22Rv1 (cell line): Measurements from ENCODE around the gene FBN2.

Experiments
- ZFX ChIP-seq: fragments of 450-650 bp; IDR thresholded peaks from 2 replicates; pipeline ENCODE4 v1.6.1; 2017; ENCODE audit warnings: antibody characterized with exemption, borderline replicate concordance
- TF ChIP-seq, protein P1 (sequence below): fragments of 450-650 bp; IDR thresholded peaks from 2 replicates; pipeline ENCODE4 v1.5.1; 2017; ENCODE audit warnings: mild to moderate bottlenecking

DNA sequence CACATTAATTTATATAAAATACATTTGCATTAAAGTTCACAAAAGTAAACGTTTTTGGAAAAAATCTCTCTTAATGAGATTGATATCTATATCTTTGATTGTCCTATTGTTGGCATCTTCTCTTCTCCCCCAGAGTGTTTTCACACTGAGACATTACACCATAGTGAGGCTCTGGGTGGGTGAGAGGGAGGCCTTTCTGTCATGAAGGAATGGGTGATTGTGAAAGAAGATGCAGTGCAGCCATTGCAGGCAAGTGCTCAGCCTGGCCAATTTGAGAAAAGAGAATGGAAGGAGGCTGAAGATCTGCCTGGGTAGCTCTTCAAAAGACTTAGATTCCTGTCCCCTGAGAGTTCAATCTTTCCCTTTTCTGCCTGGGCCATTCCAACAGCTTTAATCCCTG is 313.7 kb downstream of the FBN2 start:
- TF ChIP-seq, protein P1, sequence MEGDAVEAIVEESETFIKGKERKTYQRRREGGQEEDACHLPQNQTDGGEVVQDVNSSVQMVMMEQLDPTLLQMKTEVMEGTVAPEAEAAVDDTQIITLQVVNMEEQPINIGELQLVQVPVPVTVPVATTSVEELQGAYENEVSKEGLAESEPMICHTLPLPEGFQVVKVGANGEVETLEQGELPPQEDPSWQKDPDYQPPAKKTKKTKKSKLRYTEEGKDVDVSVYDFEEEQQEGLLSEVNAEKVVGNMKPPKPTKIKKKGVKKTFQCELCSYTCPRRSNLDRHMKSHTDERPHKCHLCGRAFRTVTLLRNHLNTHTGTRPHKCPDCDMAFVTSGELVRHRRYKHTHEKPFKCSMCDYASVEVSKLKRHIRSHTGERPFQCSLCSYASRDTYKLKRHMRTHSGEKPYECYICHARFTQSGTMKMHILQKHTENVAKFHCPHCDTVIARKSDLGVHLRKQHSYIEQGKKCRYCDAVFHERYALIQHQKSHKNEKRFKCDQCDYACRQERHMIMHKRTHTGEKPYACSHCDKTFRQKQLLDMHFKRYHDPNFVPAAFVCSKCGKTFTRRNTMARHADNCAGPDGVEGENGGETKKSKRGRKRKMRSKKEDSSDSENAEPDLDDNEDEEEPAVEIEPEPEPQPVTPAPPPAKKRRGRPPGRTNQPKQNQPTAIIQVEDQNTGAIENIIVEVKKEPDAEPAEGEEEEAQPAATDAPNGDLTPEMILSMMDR, result no peak
- TF ChIP-seq ZFX, result no peak
